Breast epithelium (tissue), 3 donors: Measurements from ENCODE around the gene DDIT4.

ENCODE experiments used
- CTCF ChIP-seq, 3 donors: fragments of 450-650 bp; IDR thresholded peaks; one replicate each; pipeline ENCODE4 v1.5.1; 2016 to 2017; ENCODE audit warnings: antibody characterized with exemption in 3 of 3, mild to moderate bottlenecking in 3 of 3, moderate library complexity in 3 of 3
- POLR2A ChIP-seq: fragments of 450-650 bp; IDR thresholded peaks from one replicate; pipeline ENCODE4 v1.6.1; 2016; ENCODE audit warnings: antibody characterized with exemption, mild to moderate bottlenecking, moderate library complexity

DNA sequence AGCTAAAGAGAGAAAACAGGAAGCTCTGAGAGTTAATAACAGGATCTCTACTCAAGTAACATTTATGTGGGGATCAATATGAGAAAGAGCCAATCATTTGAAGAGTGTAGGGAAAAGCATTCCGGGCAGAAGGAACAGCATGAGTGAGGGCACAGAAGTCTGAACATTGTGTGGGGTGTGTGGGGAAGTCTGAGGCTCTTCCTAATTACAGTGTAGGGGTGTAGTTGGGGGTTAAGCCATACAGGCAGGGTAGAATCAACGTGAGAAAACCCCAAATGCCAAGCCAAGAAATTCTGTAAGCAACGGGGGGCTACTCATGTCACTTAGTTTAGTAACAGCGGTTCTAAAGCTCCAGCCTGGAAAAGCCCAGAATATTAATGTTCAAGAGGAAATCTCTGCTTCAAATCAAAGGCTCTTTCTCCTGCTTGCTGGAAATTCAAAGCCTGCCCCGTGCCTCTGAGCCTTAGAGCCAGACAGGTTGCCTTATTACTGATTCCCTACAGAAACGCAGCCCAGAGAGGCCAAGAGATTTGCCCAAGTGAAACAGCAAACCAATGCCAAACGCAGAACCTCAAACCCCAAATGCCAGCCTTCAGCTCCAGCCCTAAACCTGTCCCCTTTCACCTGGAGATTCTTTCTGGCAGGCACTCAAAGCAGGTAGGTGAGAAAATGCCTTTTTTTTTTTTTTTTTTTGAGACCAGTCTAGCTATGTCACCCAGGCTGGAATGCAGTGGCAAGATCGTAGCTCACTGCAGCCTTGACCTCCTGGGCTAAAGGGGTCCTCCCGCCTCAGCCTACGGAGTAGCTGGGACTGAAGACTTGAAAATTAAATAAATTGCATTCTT lies 44.9 kb downstream of the DDIT4 start:
- TF ChIP-seq CTCF (IDR thresholded peaks at IDR 0.05) (no peak), POLR2A (no peak)
